Liver (tissue), 3 donors: ENCODE data around the gene TMEM170B.

Experiments
- CTCF ChIP-seq: fragments of 150-350 bp; IDR thresholded peaks from 2 replicates; pipeline ENCODE4 v1.5.1; 2017; ENCODE audit warnings: improper control_type of control experiment, low read depth, low read length; ENCODE audit not compliant: missing input control
- EGR1 ChIP-seq, 2 donors: IDR thresholded peaks; 2 replicates each; pipeline ENCODE4 v1.6.1; 2016 to 2018; ENCODE audit warnings: antibody characterized with exemption in 2 of 2, low read depth in 2 of 2
- FOXA1 ChIP-seq: IDR thresholded peaks from 2 replicates; pipeline ENCODE4 v1.6.1; 2016; ENCODE audit warnings: antibody characterized with exemption
- GABPA ChIP-seq, 2 donors: IDR thresholded peaks in 1 of 2; conservative IDR thresholded peaks in 1 of 2; 2 replicates each; pipeline ENCODE4 v1.6.1; 2016; ENCODE audit warnings: antibody characterized with exemption in 2 of 2, mild to moderate bottlenecking in 1 of 2, moderate library complexity in 1 of 2
- NR2F2 ChIP-seq: IDR thresholded peaks from 2 replicates; pipeline ENCODE4 v1.6.1; 2016; ENCODE audit warnings: antibody characterized with exemption
- RAD21 ChIP-seq, 2 donors: IDR thresholded peaks; 2 replicates each; pipeline ENCODE4 v1.6.1; 2016; ENCODE audit warnings: antibody characterized with exemption in 2 of 2, mild to moderate bottlenecking in 2 of 2
- SP1 ChIP-seq: IDR thresholded peaks from 2 replicates; pipeline ENCODE4 v1.6.1; 2018; ENCODE audit warnings: antibody characterized with exemption, mild to moderate bottlenecking
- TAF1 ChIP-seq: conservative IDR thresholded peaks from 2 replicates; pipeline ENCODE4 v1.6.1; 2016; ENCODE audit warnings: antibody characterized with exemption, mild to moderate bottlenecking
- YY1 ChIP-seq: IDR thresholded peaks from 2 replicates; pipeline ENCODE4 v1.6.1; 2016; ENCODE audit warnings: antibody characterized with exemption, mild to moderate bottlenecking
- TF ChIP-seq, protein P1 (sequence below): IDR thresholded peaks from 2 replicates; pipeline ENCODE4 v1.6.1; 2016; ENCODE audit warnings: antibody characterized with exemption
- TF ChIP-seq, protein P2 (sequence below): IDR thresholded peaks from 2 replicates; pipeline ENCODE4 v1.6.1; 2016; ENCODE audit warnings: antibody characterized with exemption, mild to moderate bottlenecking
- TF ChIP-seq, protein P3 (sequence below): IDR thresholded peaks from 2 replicates; pipeline ENCODE4 v1.6.1; 2016; ENCODE audit warnings: antibody characterized with exemption
- donor health status: healthy.
- donor health status: healthy.

DNA sequence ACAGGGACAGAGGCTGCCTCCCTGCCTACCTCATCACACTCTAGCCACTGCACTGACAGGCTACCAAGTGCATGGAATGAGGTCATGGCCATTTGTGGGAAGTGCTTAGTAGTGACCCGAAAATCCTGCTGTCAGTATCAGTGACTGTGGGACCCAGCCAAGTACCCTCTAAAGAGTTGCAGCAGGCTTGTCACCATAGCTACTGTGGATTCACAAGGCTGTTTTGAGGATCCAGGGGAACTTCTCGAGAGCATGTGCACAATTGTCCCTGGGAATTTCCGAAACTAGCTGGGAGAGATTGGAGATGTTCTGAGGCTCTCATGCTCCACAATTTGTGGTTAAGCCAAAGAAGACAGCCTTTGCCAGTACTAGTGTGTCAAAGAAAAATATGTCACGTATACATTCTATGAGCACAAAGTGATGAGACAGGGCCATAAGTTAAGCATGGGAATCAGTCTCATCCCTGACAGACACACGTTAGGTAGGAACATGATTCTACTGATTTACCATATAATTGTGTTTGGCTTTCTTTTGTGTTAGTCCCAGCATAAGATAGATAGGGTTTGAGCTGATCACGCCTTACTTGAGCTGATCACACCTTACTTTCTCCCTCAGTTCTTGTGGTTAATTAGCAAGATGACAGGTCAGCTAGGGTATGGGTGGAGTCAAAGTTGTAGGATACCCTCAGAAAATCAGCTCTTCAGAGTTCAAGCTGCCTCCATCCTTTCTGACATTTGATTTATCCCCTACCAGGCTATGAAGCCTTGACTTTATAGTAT is 42.6 kb upstream of the TMEM170B start:
- TF ChIP-seq CTCF, result no peak
- TF ChIP-seq, protein P1, sequence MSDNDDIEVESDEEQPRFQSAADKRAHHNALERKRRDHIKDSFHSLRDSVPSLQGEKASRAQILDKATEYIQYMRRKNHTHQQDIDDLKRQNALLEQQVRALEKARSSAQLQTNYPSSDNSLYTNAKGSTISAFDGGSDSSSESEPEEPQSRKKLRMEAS, result no peak
- no peak for TF ChIP-seq GABPA (IDR thresholded peaks at IDR 0.05 in 1 of 2, conservative IDR thresholded peaks at IDR 0.05 in 1 of 2)
- TF ChIP-seq SP1, result no peak
- no peak for TF ChIP-seq TAF1
- TF ChIP-seq YY1, result no peak
- TF ChIP-seq NR2F2, result no peak
- TF ChIP-seq, protein P2, sequence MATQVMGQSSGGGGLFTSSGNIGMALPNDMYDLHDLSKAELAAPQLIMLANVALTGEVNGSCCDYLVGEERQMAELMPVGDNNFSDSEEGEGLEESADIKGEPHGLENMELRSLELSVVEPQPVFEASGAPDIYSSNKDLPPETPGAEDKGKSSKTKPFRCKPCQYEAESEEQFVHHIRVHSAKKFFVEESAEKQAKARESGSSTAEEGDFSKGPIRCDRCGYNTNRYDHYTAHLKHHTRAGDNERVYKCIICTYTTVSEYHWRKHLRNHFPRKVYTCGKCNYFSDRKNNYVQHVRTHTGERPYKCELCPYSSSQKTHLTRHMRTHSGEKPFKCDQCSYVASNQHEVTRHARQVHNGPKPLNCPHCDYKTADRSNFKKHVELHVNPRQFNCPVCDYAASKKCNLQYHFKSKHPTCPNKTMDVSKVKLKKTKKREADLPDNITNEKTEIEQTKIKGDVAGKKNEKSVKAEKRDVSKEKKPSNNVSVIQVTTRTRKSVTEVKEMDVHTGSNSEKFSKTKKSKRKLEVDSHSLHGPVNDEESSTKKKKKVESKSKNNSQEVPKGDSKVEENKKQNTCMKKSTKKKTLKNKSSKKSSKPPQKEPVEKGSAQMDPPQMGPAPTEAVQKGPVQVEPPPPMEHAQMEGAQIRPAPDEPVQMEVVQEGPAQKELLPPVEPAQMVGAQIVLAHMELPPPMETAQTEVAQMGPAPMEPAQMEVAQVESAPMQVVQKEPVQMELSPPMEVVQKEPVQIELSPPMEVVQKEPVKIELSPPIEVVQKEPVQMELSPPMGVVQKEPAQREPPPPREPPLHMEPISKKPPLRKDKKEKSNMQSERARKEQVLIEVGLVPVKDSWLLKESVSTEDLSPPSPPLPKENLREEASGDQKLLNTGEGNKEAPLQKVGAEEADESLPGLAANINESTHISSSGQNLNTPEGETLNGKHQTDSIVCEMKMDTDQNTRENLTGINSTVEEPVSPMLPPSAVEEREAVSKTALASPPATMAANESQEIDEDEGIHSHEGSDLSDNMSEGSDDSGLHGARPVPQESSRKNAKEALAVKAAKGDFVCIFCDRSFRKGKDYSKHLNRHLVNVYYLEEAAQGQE, result no peak
- TF ChIP-seq FOXA1, result no peak
- TF ChIP-seq, protein P3, sequence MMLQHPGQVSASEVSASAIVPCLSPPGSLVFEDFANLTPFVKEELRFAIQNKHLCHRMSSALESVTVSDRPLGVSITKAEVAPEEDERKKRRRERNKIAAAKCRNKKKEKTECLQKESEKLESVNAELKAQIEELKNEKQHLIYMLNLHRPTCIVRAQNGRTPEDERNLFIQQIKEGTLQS, result no peak
- no peak for TF ChIP-seq EGR1 (IDR thresholded peaks at IDR 0.05; ENCODE audit: low read depth in 2 of 2)
- peak in 1 of 2 donors; percentile 24 for TF ChIP-seq RAD21 (IDR thresholded peaks at IDR 0.05)
